GM12878 (cell line): ENCODE results near the gene MSI2. TPM values are rescaled to one million over a fixed set of nuclear protein-coding genes. Genes with fewer than 3 reads are reported as not detected.

Source experiments
- ASH2L ChIP-seq: fragments of 300-600, 200-600 bp; sonication (generic); IDR thresholded peaks from 2 replicates; pipeline ENCODE4 v1.6.1; 2017; ENCODE audit warnings: low read depth, mild to moderate bottlenecking, borderline replicate concordance
- BMI1 ChIP-seq: fragments of 450-650 bp; IDR thresholded peaks from 2 replicates; pipeline ENCODE4 v1.6.1; 2016; ENCODE audit warnings: mild to moderate bottlenecking, moderate library complexity, borderline replicate concordance
- CBFB ChIP-seq: IDR thresholded peaks from 2 replicates; pipeline ENCODE4 v1.6.1; 2016; ENCODE audit warnings: antibody characterized with exemption, low read depth
- ESRRA ChIP-seq: IDR thresholded peaks from 2 replicates; pipeline ENCODE4 v1.6.1; 2012; ENCODE audit warnings: mild to moderate bottlenecking, low read length, improper control_type of control experiment
- ETV6 ChIP-seq, 2 experiments: fragments of 450-650 bp in 1 of 2; IDR thresholded peaks in 1 of 2; conservative IDR thresholded peaks in 1 of 2; 2 replicates each; pipeline ENCODE4 v1.6.1; 2014; ENCODE audit warnings: antibody characterized with exemption in 1 of 2, borderline replicate concordance in 1 of 2, low read depth in 1 of 2, mild to moderate bottlenecking in 1 of 2, moderate library complexity in 1 of 2
- JUND ChIP-seq: IDR thresholded peaks from 2 replicates; pipeline ENCODE4 v1.6.1; 2012; ENCODE audit warnings: low read depth, mild to moderate bottlenecking, low read length, improper control_type of control experiment, moderate library complexity
- PAX5 ChIP-seq: IDR thresholded peaks from 2 replicates; pipeline ENCODE4 v1.6.1; 2011; ENCODE audit warnings: low read depth, low read length, borderline replicate concordance
- RAD51 ChIP-seq: fragments of 450-650 bp; IDR thresholded peaks from 2 replicates; pipeline ENCODE4 v1.6.1; 2016; ENCODE audit warnings: moderate library complexity, mild to moderate bottlenecking, inconsistent platforms
- RUNX3 ChIP-seq: IDR thresholded peaks from 2 replicates; pipeline ENCODE4 v1.6.1; 2012; ENCODE audit warnings: low read length, inconsistent platforms
- SMAD5 ChIP-seq: IDR thresholded peaks from 2 replicates; pipeline ENCODE4 v1.6.1; 2016; ENCODE audit warnings: antibody characterized with exemption, low read depth
- polyA plus RNA-seq, 11 experiments: library from polyadenylated mRNA; depleted of rRNA in 4 of 11; unstranded in 6 of 11; stranded (reverse) in 5 of 11; fragments of >200 nt; fragmentation: Nextera tagmentation in 4 of 11; fragmentation: Illumina TruSeq in 1 of 11; extraction: Ambion mirVana in 4 of 11; extraction: Trizol in 1 of 11; gene quantifications; 1 replicate in 1 of 11; 2 replicates in 10 of 11; pipeline versions ENCODE4 v1.2.1 to v1.2.3, GENCODE V29; 2011 to 2016; ENCODE audit warnings: inconsistent platforms in 2 of 11, missing spikeins in 2 of 11, low read depth in 1 of 11
- total RNA-seq, 4 experiments: library from RNA; depleted of rRNA in 3 of 4; stranded (reverse); fragments of >200 nt in 3 of 4; fragmentation: Illumina TruSeq in 1 of 4; extraction: Trizol in 1 of 4; gene quantifications; 2 replicates each; pipeline versions ENCODE4 v1.2.1 to v1.2.3, GENCODE V29; 2013 to 2021
- TF ChIP-seq, protein P1 (sequence below): fragments of 450-650 bp; IDR thresholded peaks from 2 replicates; pipeline ENCODE4 v1.6.1; 2016; ENCODE audit warnings: mild to moderate bottlenecking
- TF ChIP-seq, protein P2 (sequence below): fragments of 450-650 bp; IDR thresholded peaks from 2 replicates; pipeline ENCODE4 v1.6.1; 2017; ENCODE audit warnings: antibody characterized with exemption, mild to moderate bottlenecking, moderate library complexity
- TF ChIP-seq, protein P3 (sequence below): fragments of 450-650 bp; IDR thresholded peaks from 2 replicates; pipeline ENCODE4 v1.6.1; 2018; ENCODE audit warnings: mild to moderate bottlenecking, low read depth, moderate library complexity; ENCODE audit not compliant: partially characterized antibody

The MSI2 gene
- total and polyA plus RNA-seq, 10 of the 15 experiments (the other 5 are each of a cell fraction or from before 2014, with no cell fraction given), result 6.1 to 76.1 (median 42.0) TPM

DNA sequence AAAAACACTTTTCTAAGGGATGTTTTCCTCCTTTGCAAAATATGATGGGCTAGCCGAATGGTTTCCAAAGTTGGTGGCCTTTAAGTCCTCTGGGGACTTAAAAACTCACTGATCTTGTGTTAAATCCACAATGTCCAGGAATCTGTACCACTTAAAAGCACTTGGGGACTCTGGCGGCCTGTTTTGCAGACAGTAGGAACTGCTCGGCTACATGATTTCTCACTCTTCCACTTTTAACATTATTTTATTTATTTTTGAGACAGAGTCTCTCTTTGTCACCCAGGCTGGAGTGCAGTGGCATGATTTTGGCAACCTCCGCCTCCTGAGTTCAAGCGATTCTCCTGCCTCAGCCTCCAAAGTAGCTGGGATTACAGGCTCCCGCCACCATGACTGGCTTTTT lies 9.1 kb upstream of the MSI2 start (continued):
- TF ChIP-seq ASH2L, result no peak
- no peak for TF ChIP-seq JUND
- TF ChIP-seq, protein P1, sequence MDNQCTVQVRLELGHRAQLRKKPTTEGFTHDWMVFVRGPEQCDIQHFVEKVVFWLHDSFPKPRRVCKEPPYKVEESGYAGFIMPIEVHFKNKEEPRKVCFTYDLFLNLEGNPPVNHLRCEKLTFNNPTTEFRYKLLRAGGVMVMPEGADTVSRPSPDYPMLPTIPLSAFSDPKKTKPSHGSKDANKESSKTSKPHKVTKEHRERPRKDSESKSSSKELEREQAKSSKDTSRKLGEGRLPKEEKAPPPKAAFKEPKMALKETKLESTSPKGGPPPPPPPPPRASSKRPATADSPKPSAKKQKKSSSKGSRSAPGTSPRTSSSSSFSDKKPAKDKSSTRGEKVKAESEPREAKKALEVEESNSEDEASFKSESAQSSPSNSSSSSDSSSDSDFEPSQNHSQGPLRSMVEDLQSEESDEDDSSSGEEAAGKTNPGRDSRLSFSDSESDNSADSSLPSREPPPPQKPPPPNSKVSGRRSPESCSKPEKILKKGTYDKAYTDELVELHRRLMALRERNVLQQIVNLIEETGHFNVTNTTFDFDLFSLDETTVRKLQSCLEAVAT, result no peak
- no peak for TF ChIP-seq RUNX3
- TF ChIP-seq, protein P2, sequence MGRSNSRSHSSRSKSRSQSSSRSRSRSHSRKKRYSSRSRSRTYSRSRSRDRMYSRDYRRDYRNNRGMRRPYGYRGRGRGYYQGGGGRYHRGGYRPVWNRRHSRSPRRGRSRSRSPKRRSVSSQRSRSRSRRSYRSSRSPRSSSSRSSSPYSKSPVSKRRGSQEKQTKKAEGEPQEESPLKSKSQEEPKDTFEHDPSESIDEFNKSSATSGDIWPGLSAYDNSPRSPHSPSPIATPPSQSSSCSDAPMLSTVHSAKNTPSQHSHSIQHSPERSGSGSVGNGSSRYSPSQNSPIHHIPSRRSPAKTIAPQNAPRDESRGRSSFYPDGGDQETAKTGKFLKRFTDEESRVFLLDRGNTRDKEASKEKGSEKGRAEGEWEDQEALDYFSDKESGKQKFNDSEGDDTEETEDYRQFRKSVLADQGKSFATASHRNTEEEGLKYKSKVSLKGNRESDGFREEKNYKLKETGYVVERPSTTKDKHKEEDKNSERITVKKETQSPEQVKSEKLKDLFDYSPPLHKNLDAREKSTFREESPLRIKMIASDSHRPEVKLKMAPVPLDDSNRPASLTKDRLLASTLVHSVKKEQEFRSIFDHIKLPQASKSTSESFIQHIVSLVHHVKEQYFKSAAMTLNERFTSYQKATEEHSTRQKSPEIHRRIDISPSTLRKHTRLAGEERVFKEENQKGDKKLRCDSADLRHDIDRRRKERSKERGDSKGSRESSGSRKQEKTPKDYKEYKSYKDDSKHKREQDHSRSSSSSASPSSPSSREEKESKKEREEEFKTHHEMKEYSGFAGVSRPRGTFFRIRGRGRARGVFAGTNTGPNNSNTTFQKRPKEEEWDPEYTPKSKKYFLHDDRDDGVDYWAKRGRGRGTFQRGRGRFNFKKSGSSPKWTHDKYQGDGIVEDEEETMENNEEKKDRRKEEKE, result no peak
- no peak for TF ChIP-seq ETV6 (conservative IDR thresholded peaks at IDR 0.05 in 1 of 2, IDR thresholded peaks at IDR 0.05 in 1 of 2; ENCODE audit: borderline replicate concordance in 1 of 2, low read depth in 1 of 2)
- TF ChIP-seq SMAD5, result no peak
- TF ChIP-seq RAD51, result no peak
- TF ChIP-seq PAX5, result no peak
- TF ChIP-seq, protein P3, sequence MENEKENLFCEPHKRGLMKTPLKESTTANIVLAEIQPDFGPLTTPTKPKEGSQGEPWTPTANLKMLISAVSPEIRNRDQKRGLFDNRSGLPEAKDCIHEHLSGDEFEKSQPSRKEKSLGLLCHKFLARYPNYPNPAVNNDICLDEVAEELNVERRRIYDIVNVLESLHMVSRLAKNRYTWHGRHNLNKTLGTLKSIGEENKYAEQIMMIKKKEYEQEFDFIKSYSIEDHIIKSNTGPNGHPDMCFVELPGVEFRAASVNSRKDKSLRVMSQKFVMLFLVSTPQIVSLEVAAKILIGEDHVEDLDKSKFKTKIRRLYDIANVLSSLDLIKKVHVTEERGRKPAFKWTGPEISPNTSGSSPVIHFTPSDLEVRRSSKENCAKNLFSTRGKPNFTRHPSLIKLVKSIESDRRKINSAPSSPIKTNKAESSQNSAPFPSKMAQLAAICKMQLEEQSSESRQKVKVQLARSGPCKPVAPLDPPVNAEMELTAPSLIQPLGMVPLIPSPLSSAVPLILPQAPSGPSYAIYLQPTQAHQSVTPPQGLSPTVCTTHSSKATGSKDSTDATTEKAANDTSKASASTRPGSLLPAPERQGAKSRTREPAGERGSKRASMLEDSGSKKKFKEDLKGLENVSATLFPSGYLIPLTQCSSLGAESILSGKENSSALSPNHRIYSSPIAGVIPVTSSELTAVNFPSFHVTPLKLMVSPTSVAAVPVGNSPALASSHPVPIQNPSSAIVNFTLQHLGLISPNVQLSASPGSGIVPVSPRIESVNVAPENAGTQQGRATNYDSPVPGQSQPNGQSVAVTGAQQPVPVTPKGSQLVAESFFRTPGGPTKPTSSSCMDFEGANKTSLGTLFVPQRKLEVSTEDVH, result no peak
- TF ChIP-seq BMI1, result no peak
- TF ChIP-seq ESRRA, result no peak
- TF ChIP-seq CBFB, result no peak
